GM12878 (cell line): ENCODE data around the gene PREX1. TPM values are rescaled to one million over a fixed set of nuclear protein-coding genes. Genes with fewer than 3 reads are reported as not detected.

ENCODE experiments used
- ATAC-seq: fragments of 200-7000 bp; cut with Tn5 transposase; 3 replicates; pipeline ENCODE4 v1.9.1; 2020; ENCODE audit warnings: mild to moderate bottlenecking, moderate library complexity
- BruUV-seq: library from RNA; stranded (reverse); fragments of 400-500 nt; replicated peaks from 2 replicates; lab custom pipeline; 2021; lab: Mats Ljungman, UMichigan
- CTCF ChIA-PET: fragments of 300-600 bp; sonication (Branson Sonifier 250); formaldehyde crosslinking; extraction: SDS; loops from one replicate; lab custom pipeline; 2021; ENCODE audit warnings: inconsistent platforms; lab: Yijun Ruan, JAX
- POLR2A ChIA-PET: fragments of 350-600 bp; formaldehyde crosslinking; extraction: SDS; loops from one replicate; lab custom pipeline; 2021; ENCODE audit warnings: inconsistent platforms; lab: Charles Lee
- RAD21 ChIA-PET: fragments of 300-600 bp; sonication (Branson Sonifier 250); formaldehyde crosslinking; loops from one replicate; lab custom pipeline; 2023; ENCODE audit warnings: antibody characterized with exemption; ENCODE audit not compliant: unreplicated experiment; lab: Charles Lee
- SMC1A ChIA-PET: fragments of 300-600 bp; sonication (Branson Sonifier 250); formaldehyde crosslinking; loops from one replicate; lab custom pipeline; 2023; ENCODE audit not compliant: unreplicated experiment, uncharacterized antibody; lab: Charles Lee
- DNase-seq: peaks from one replicate; pipeline ENCODE4 v3.0.0-alpha.2; 2011; ENCODE audit warnings: low read depth, low spot score
- FAIRE-seq: peaks from 3 replicates; lab custom pipeline; 2011; peaks lifted over from hg19 to GRCh38; lab: Jason Lieb, UNC
- H2AFZ ChIP-seq: 2 replicates; pipeline ENCODE4 v1.6.0; 2011; ENCODE audit warnings: low read depth, low read length, control low read depth; ENCODE audit not compliant: control insufficient read depth
- H3K27ac ChIP-seq: 2 replicates; pipeline ENCODE4 v1.5.1; 2011; ENCODE audit warnings: control low read depth; ENCODE audit not compliant: control insufficient read depth, insufficient read depth
- H3K27me3 ChIP-seq, 2 experiments: replicated peaks in 1 of 2; 2 replicates each; pipeline versions ENCODE4 v1.6.0 to v1.6.1; 2011; ENCODE audit warnings: low read length in 1 of 2; ENCODE audit not compliant: control insufficient read depth in 2 of 2, insufficient read depth in 2 of 2
- H3K36me3 ChIP-seq, 2 experiments: 2 replicates each; pipeline ENCODE4 v1.5.1; 2011; ENCODE audit warnings: low read length in 1 of 2; ENCODE audit not compliant: control insufficient read depth in 2 of 2, insufficient read depth in 2 of 2
- H3K4me1 ChIP-seq: 2 replicates; pipeline ENCODE4 v1.6.1; 2011; ENCODE audit warnings: mild to moderate bottlenecking, low read length, moderate library complexity, mixed read lengths; ENCODE audit not compliant: control insufficient read depth, insufficient read depth
- H3K4me2 ChIP-seq: 2 replicates; pipeline ENCODE4 v1.6.0; 2011; ENCODE audit warnings: control low read depth; ENCODE audit not compliant: control insufficient read depth, insufficient read depth
- H3K4me3 ChIP-seq: fragments of 200-600 bp; sonication (generic); 2 replicates; pipeline ENCODE4 v1.5.1; 2016
- H3K79me2 ChIP-seq: 2 replicates; pipeline ENCODE4 v1.6.0; 2011; ENCODE audit warnings: low read length; ENCODE audit not compliant: control insufficient read depth, insufficient read depth
- H3K9ac ChIP-seq: 2 replicates; pipeline ENCODE4 v1.8.0; 2011; ENCODE audit warnings: low read length, control low read depth, mixed read lengths; ENCODE audit not compliant: control insufficient read depth, insufficient read depth
- H3K9me3 ChIP-seq: replicated peaks from 3 replicates; pipeline ENCODE4 v1.5.1; 2011; ENCODE audit warnings: mild to moderate bottlenecking, low read length; ENCODE audit not compliant: control insufficient read depth, insufficient read depth
- H4K20me1 ChIP-seq: 2 replicates; pipeline ENCODE4 v1.6.0; 2011; ENCODE audit not compliant: control insufficient read depth, insufficient read depth
- CUX1 ChIP-seq: IDR thresholded peaks from 2 replicates; pipeline ENCODE4 v1.6.1; 2012; ENCODE audit warnings: improper control_type of control experiment, low read depth, low read length; ENCODE audit not compliant: insufficient replicate concordance
- ESRRA ChIP-seq: IDR thresholded peaks from 2 replicates; pipeline ENCODE4 v1.6.1; 2012; ENCODE audit warnings: mild to moderate bottlenecking, low read length, improper control_type of control experiment
- GABPA ChIP-seq: IDR thresholded peaks from 2 replicates; pipeline ENCODE4 v1.6.1; 2014; ENCODE audit warnings: antibody characterized with exemption, low read depth, mild to moderate bottlenecking, inconsistent platforms
- IKZF1 ChIP-seq: fragments of 450-650 bp; conservative IDR thresholded peaks from 2 replicates; pipeline ENCODE4 v1.6.1; 2017; ENCODE audit warnings: antibody characterized with exemption, mild to moderate bottlenecking
- TBL1XR1 ChIP-seq: IDR thresholded peaks from 2 replicates; pipeline ENCODE4 v1.6.1; 2012; ENCODE audit warnings: low read depth, low read length, improper control_type of control experiment
- TCF3 ChIP-seq: IDR thresholded peaks from 2 replicates; pipeline ENCODE4 v1.6.1; 2012; ENCODE audit warnings: low read depth, mild to moderate bottlenecking, low read length, borderline replicate concordance; ENCODE audit not compliant: insufficient read depth
- WGBS: methylation state at CpG from one replicate; pipeline ENCODE4 v1.1.6; 2016; ENCODE audit warnings: low lambda C conversion rate; ENCODE audit not compliant: insufficient replicate concordance, insufficient coverage; ENCODE audit errors: missing lambda C conversion rate; 5-methylcytosine and 5-hydroxymethylcytosine counted together
- in situ Hi-C: fragments of 300-500 bp; cut with MboI; formaldehyde crosslinking; loops from 9 replicates; pipeline ENCODE4 v1.14.3; 2018; ENCODE audit warnings: mixed read lengths
- intact Hi-C: fragments of 100-400 bp; cut with micrococcal nuclease; formaldehyde crosslinking; loops from one replicate; pipeline ENCODE4 v1.14.2; 2022; ENCODE audit not compliant: unreplicated experiment
- polyA plus RNA-seq, 11 experiments: library from polyadenylated mRNA; depleted of rRNA in 4 of 11; unstranded in 6 of 11; stranded (reverse) in 5 of 11; fragments of >200 nt; fragmentation: Nextera tagmentation in 4 of 11; fragmentation: Illumina TruSeq in 1 of 11; extraction: Ambion mirVana in 4 of 11; extraction: Trizol in 1 of 11; gene quantifications; 1 replicate in 1 of 11; 2 replicates in 10 of 11; pipeline versions ENCODE4 v1.2.1 to v1.2.3, GENCODE V29; 2011 to 2016; ENCODE audit warnings: inconsistent platforms in 2 of 11, missing spikeins in 2 of 11, low read depth in 1 of 11
- total RNA-seq, 4 experiments: library from RNA; depleted of rRNA in 3 of 4; stranded (reverse); fragments of >200 nt in 3 of 4; fragmentation: Illumina TruSeq in 1 of 4; extraction: Trizol in 1 of 4; gene quantifications; 2 replicates each; pipeline versions ENCODE4 v1.2.1 to v1.2.3, GENCODE V29; 2013 to 2021

The PREX1 gene
- total and polyA plus RNA-seq, 10 of the 15 experiments (the other 5 are each of a cell fraction or from before 2014, with no cell fraction given): 2.6 to 114 (median 38.9) TPM

- no peak overlapping the region for H3K4me3 ChIP-seq
- no peak overlapping the region for H2AFZ ChIP-seq
- no peak for DNase-seq
- SMC1A ChIA-PET: interaction anchor here (0.7 to 0.8 kb wide), 2 partner anchors 15 to 199 kb away, joined by 3 read pairs; no protein-coding TSS in a partner anchor
- RAD21 ChIA-PET: no interaction called here
- H3K4me1 ChIP-seq: no peaks in the 10 kb centered on the region
- no peaks in the 10 kb centered on the region for H3K9me3 ChIP-seq
- no peak for FAIRE-seq
- H3K4me2 ChIP-seq: no peak overlapping the region
- H4K20me1 ChIP-seq: peaks cover 3% of the 10 kb centered on the region; the same call in 1 of the 2 replicates
- intact Hi-C loops: no loop called here
- H3K9ac ChIP-seq: no peak overlapping the region
- BruUV-seq: TSS peak; percentile 20
- TF ChIP-seq TCF3 (no peak), CUX1 (no peak), ESRRA (no peak), IKZF1 (no peak), TBL1XR1 (no peak), GABPA (no peak)
- peaks cover 23 to 42% of the 10 kb centered on the region in 2 experiments for H3K36me3 ChIP-seq
- no peak for ATAC-seq
- WGBS: 89% methylated on average over 8 of the region's 8 CpGs
- no peak overlapping the region for H3K27ac ChIP-seq
- CTCF ChIA-PET: interaction anchor here (1.2 kb wide), 1 partner anchor 48 kb away, joined by 3 read pairs; no protein-coding TSS in a partner anchor
- peaks cover 7% of the 10 kb centered on the region for H3K79me2 ChIP-seq
- in situ Hi-C loops: no loop called here
- POLR2A ChIA-PET: no interaction called here
- H3K27me3 ChIP-seq: no peaks in the 10 kb centered on the region
Measured at GRCh38 chr20:48705240-48706115, 122.3 kb downstream of the PREX1 start.
